H4 (cell line): ENCODE data around the gene S100P. TPM values are rescaled to one million over a fixed set of nuclear protein-coding genes. Genes with fewer than 3 reads are reported as not detected.
"Not testable (repeated sequence)": the region's sequence is repeated elsewhere in the genome, so short reads cannot be mapped to it uniquely, and the experiment has no call there.

ENCODE experiments used
- DNase-seq: peaks from one replicate; pipeline ENCODE4 v3.0.0-alpha.2; 2015; ENCODE audit warnings: low spot score
- total RNA-seq: library from RNA; depleted of rRNA; stranded (reverse); fragments of >200 nt; shearing (Covaris generic); gene quantifications from 2 replicates; pipeline ENCODE4 v1.2.3, GENCODE V29; 2014

Gene S100P
- total RNA-seq, 1 experiment from 2014 or later: 0.35 TPM

GRCh38 chr4:6673191-6673659, 20.5 kb upstream of the S100P start:
- DNase-seq: not testable (repeated sequence)

- peak; percentile 94 for DNase-seq
Measured at GRCh38 chr4:6673660-6674499, 19.8 kb upstream of the S100P start.

- DNase-seq: peak; percentile 57
Measured at GRCh38 chr4:6674500-6675149, 19.1 kb upstream of the S100P start.

- DNase-seq: no peak
Measured at GRCh38 chr4:6676722-6677558, 16.7 kb upstream of the S100P start.

GRCh38 chr4:6680372-6681034, 13.2 kb upstream of the S100P start:
- no peak for DNase-seq

- no peak for DNase-seq
Measured at GRCh38 chr4:6681191-6681590, 12.5 kb upstream of the S100P start.

GRCh38 chr4:6682862-6683590, 10.7 kb upstream of the S100P start:
- no peak for DNase-seq

GRCh38 chr4:6684656-6685055, 9.0 kb upstream of the S100P start:
- no peak for DNase-seq

GRCh38 chr4:6686104-6686787, 7.4 kb upstream of the S100P start:
- DNase-seq: no peak

- no peak for DNase-seq
Measured at GRCh38 chr4:6687947-6688878, 5.5 kb upstream of the S100P start.

GRCh38 chr4:6688879-6689505, 4.7 kb upstream of the S100P start:
- peak; percentile 98 for DNase-seq

GRCh38 chr4:6689506-6689960, 4.1 kb upstream of the S100P start:
- DNase-seq: no peak

- no peak for DNase-seq
Measured at GRCh38 chr4:6692379-6692778, 1.3 kb upstream of the S100P start.

- DNase-seq: no peak
Measured at GRCh38 chr4:6692806-6693205, 872 bp upstream of the S100P start.

GRCh38 chr4:6694177-6694901, 661 bp downstream of the S100P start:
- DNase-seq: no peak

- DNase-seq: peak; percentile 85
Measured at GRCh38 chr4:6695660-6696610, 2.3 kb downstream of the S100P start.

GRCh38 chr4:6696611-6697010, 2.9 kb downstream of the S100P start:
- no peak for DNase-seq
